Mesodermal cell (in vitro differentiated cells): ENCODE data around the gene TMEM129.

Source experiments
- H3K27ac ChIP-seq: 2 replicates; pipeline ENCODE4 v1.7.0; 2013; ENCODE audit warnings: mild to moderate bottlenecking, low read depth, low read length, moderate library complexity; ENCODE audit not compliant: severe bottlenecking
- H3K36me3 ChIP-seq: 2 replicates; pipeline ENCODE4 v1.7.1; 2013; ENCODE audit warnings: mild to moderate bottlenecking, low read length, moderate library complexity; ENCODE audit not compliant: control insufficient read depth, insufficient read depth
- H3K4me1 ChIP-seq: one replicate; pipeline ENCODE4 v1.7.1; 2013; ENCODE audit warnings: mild to moderate bottlenecking, low read length; ENCODE audit not compliant: insufficient read depth, control insufficient read depth, poor library complexity, severe bottlenecking
- H3K4me3 ChIP-seq: 2 replicates; pipeline ENCODE4 v1.7.0; 2013; ENCODE audit warnings: low read length, control low read depth, mild to moderate bottlenecking; ENCODE audit not compliant: insufficient read depth, poor library complexity, severe bottlenecking; ENCODE audit errors: extremely low read depth
- H3K9me3 ChIP-seq: 2 replicates; pipeline ENCODE4 v1.7.1; 2013; ENCODE audit warnings: mild to moderate bottlenecking, low read length, moderate library complexity; ENCODE audit not compliant: control insufficient read depth
- WGBS, 2 experiments: methylation state at CpG; one replicate each; pipeline ENCODE4 v1.1.5; 2013; ENCODE audit warnings: missing lambda C conversion rate in 2 of 2; ENCODE audit not compliant: insufficient coverage in 2 of 2; 5-methylcytosine and 5-hydroxymethylcytosine counted together

TMEM129 gene

GRCh38 chr4:1749826-1750225, 28.7 kb upstream of the TMEM129 start:
- WGBS, 2 experiments, result 80% methylated on average over 5 of the region's 14 CpGs; no CpG with 5 or more reads in 1 of the 2 experiments
- Histone ChIP-seq H3K36me3 (no peaks in the 10 kb centered on the region), H3K9me3 (no peaks in the 10 kb centered on the region), H3K4me1 (no peaks in the 10 kb centered on the region), H3K27ac (no peak overlapping the region), H3K4me3 (no peak overlapping the region)

- WGBS, 2 experiments, result 100% methylated on average over 1 of the region's 3 CpGs
- H3K4me1 ChIP-seq, result no peaks in the 10 kb centered on the region
- no peak overlapping the region for H3K27ac ChIP-seq
- H3K36me3 ChIP-seq, result peaks cover 4% of the 10 kb centered on the region
- no peaks in the 10 kb centered on the region for H3K9me3 ChIP-seq
- H3K4me3 ChIP-seq, result no peak overlapping the region
Observed at GRCh38 chr4:1749370-1749769, 28.2 kb upstream of the TMEM129 start.

- H3K27ac ChIP-seq, result no peak overlapping the region
- 13 to 14% methylated on average over 25 to 26 of the region's 29 CpGs for WGBS, 2 experiments
- no peaks in the 10 kb centered on the region for H3K9me3 ChIP-seq
- H3K4me3 ChIP-seq, result no peak overlapping the region
- no peaks in the 10 kb centered on the region for H3K4me1 ChIP-seq
- peaks cover 13% of the 10 kb centered on the region for H3K36me3 ChIP-seq
Observed at GRCh38 chr4:1748465-1748995, 27.4 kb upstream of the TMEM129 start.

GRCh38 chr4:1747603-1747967, 26.5 kb upstream of the TMEM129 start:
- WGBS, 2 experiments, result 90 to 97% methylated on average over 15 of the region's 16 CpGs
- peaks cover 19% of the 10 kb centered on the region for H3K36me3 ChIP-seq
- no peaks in the 10 kb centered on the region for H3K4me1 ChIP-seq

GRCh38 chr4:1746919-1747602, 25.9 kb upstream of the TMEM129 start:
- Histone ChIP-seq H3K36me3 (peaks cover 24% of the 10 kb centered on the region), H3K4me1 (no peaks in the 10 kb centered on the region), H3K27ac (no peak overlapping the region), H3K9me3 (no peaks in the 10 kb centered on the region), H3K4me3 (no peak overlapping the region)
- WGBS, 2 experiments, result 88 to 90% methylated on average over 26 to 28 of the region's 33 CpGs

More at GRCh38 chr4:1747603-1747967, 26.5 kb upstream of the TMEM129 start:
- Histone ChIP-seq H3K9me3 (no peaks in the 10 kb centered on the region), H3K4me3 (no peak overlapping the region), H3K27ac (no peak overlapping the region)

- Histone ChIP-seq H3K4me1 (no peaks in the 10 kb centered on the region), H3K27ac (no peak overlapping the region), H3K4me3 (no peak overlapping the region), H3K36me3 (peaks cover 32% of the 10 kb centered on the region), H3K9me3 (no peaks in the 10 kb centered on the region)
- WGBS, 2 experiments, result 26 to 35% methylated on average over 8 to 17 of the region's 17 CpGs
Observed at GRCh38 chr4:1746265-1746691, 25.2 kb upstream of the TMEM129 start.

- Histone ChIP-seq H3K36me3 (peaks cover 38% of the 10 kb centered on the region), H3K9me3 (no peaks in the 10 kb centered on the region), H3K4me3 (no peak overlapping the region), H3K4me1 (no peaks in the 10 kb centered on the region), H3K27ac (no peak overlapping the region)
- WGBS, 2 experiments, result 80 to 81% methylated on average over 9 to 12 of the region's 12 CpGs
Observed at GRCh38 chr4:1745697-1746096, 24.6 kb upstream of the TMEM129 start.

GRCh38 chr4:1745165-1745564, 24.0 kb upstream of the TMEM129 start:
- H3K4me3 ChIP-seq, result no peak overlapping the region
- no peaks in the 10 kb centered on the region for H3K9me3 ChIP-seq
- WGBS, 2 experiments, result 83 to 90% methylated on average over 7 to 11 of the region's 13 CpGs
- no peak overlapping the region for H3K27ac ChIP-seq
- no peaks in the 10 kb centered on the region for H3K4me1 ChIP-seq
- H3K36me3 ChIP-seq, result peaks cover 43% of the 10 kb centered on the region

- 93% methylated on average over 13 to 14 of the region's 14 CpGs for WGBS, 2 experiments
- Histone ChIP-seq H3K9me3 (no peaks in the 10 kb centered on the region), H3K4me3 (no peak overlapping the region), H3K4me1 (no peaks in the 10 kb centered on the region), H3K36me3 (peaks cover 49% of the 10 kb centered on the region), H3K27ac (no peak overlapping the region)
Observed at GRCh38 chr4:1744552-1744951, 23.4 kb upstream of the TMEM129 start.

GRCh38 chr4:1743975-1744374, 22.9 kb upstream of the TMEM129 start:
- H3K9me3 ChIP-seq, result no peaks in the 10 kb centered on the region
- H3K36me3 ChIP-seq, result peaks cover 55% of the 10 kb centered on the region
- H3K4me3 ChIP-seq, result no peak overlapping the region
- H3K4me1 ChIP-seq, result no peaks in the 10 kb centered on the region
- H3K27ac ChIP-seq, result no peak overlapping the region
- 91 to 99% methylated on average over 6 of the region's 6 CpGs for WGBS, 2 experiments

GRCh38 chr4:1743551-1743950, 22.4 kb upstream of the TMEM129 start:
- Histone ChIP-seq H3K9me3 (peaks cover 2% of the 10 kb centered on the region), H3K4me3 (no peak overlapping the region), H3K36me3 (peaks cover 59% of the 10 kb centered on the region), H3K27ac (no peak overlapping the region), H3K4me1 (no peaks in the 10 kb centered on the region)
- WGBS, 2 experiments, result 90 to 98% methylated on average over 8 to 11 of the region's 12 CpGs
